SW480 (cell line): Measurements from ENCODE around the gene NBEA.
"Not testable (repeated sequence)": the region's sequence is repeated elsewhere in the genome, so short reads cannot be mapped to it uniquely, and the experiment has no call there.

Experiments
- DNase-seq: peaks from one replicate; pipeline ENCODE4 v3.0.0-alpha.2; 2016; ENCODE audit warnings: low spot score

NBEA gene

DNA sequence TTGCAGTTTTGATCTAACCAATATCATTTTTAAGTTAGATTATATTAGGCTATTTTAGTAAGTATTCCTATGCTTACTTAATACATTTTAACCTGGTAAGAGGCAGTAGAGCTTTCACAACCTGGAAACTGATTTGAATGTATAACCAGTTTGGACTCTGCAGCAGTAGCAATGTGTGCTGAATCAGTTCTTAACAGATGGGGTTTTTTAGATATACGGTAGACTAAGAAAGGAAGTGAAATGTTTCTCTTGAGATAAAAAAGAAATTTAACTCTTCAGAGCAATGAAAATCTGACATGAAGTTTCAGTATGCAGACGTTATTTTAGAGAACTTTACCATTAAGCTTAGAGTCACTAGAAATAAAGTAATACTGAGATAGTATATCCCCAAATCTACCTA, 2.7 kb downstream of the NBEA start:
- no peak for DNase-seq

DNA sequence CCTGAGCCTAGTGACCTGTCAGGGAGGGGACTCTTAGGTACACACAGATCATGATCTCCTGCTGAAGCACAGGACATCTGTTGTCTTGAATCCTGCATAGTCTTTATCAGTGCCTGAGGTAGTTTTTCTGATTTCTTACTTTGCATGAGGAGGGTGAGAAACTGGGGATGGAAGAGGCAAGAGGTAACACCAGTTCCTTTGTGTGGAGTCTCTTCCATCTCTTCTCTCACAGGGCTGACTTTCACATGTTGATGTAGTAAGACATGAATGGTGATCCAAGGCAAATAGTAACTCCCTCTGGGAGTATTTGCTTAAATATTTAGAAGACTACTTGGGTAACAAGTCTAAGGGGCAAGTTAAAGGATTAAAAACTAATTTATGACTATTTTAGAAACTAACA, 9.5 kb downstream of the NBEA start:
- no peak for DNase-seq

DNA sequence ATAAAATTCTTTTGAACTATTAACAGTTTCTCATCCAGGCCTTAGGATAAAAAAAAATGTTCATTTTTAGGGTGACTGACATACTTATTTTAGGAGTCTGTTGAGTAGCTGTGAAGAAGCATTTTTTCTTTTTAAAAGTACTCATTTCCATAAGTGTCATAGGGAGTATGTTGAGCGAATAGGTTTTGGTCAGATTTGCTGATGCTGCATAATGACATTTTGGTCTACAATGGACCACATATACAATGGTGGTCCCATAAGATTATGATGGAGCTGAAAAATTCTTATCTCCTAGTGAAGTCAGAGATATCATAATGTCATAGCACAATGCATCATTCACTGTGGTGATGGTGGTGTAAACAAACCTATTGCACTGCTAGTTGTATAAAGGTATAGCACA, 17.4 kb downstream of the NBEA start:
- no peak for DNase-seq

DNA sequence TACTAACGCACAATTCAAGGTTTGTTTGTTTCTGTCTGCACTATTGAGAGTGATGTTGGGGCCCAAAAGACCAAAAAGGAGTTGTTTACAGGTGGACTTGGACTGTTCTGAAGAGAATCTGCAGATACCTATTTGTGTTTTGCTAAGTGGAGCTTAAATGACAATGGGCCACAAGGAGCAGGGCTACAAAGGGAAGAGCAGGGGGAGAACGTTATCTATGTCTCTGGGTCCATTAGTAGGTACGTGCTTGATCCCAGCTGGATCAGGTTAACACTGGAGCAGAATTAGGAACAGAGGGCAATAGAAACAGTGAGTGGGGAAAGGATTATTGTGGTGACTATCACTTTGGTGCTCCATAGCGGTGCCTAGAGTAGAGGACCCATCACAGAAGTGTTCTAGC, 22.5 kb downstream of the NBEA start:
- DNase-seq, result no peak

DNA sequence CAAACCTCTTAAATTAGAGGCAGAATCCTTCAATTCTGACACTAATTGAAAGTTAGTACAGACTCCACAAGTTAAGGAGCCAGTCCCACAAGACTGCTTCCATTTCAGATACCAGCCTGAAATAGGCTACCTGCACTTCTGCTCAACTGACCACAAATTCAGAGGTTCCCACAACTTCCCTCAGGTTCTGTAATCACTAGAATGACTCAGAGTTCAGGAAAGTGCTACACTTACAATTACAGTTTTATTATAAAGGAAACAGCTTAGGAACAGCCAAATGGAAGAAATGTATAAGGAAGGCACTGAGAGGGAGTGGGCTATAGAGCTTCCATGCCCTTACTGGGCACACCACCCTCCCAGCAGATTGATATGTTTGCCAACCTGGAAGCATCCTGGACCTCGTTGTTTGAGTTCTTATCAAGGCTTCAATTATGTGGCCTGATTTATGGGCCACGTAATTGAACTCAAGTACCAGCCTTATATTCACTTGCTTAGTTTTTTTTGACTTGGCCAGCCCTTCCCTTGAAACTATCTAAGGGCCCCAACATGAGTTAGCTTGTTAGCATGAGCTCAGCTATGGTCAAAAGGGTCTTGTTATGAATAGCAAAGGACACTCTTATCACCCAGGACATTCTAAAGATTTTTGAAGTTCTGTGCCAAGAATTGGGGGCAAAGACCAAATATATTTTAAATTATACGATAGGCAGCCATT, 25.9 kb downstream of the NBEA start:
- no peak for DNase-seq

DNA sequence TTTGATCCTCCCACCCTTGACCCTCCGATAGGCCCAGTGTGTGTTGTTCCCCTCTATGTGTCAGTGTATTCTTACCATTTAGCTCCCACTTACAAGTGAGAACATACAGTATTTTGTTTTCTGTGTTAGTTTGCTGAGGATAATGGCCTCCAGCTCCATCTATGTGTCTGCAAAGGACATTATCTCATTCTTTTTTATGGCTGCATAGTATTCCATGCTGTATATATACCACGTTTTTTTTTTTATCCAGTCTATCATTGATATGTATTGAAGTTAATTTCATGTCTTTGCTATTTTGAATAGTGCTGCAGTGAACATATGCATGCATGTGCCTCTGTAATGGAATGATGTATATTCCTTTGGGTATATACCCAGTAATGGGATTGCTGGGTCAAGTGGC, 27.5 kb downstream of the NBEA start:
- DNase-seq, result not testable (repeated sequence)

DNA sequence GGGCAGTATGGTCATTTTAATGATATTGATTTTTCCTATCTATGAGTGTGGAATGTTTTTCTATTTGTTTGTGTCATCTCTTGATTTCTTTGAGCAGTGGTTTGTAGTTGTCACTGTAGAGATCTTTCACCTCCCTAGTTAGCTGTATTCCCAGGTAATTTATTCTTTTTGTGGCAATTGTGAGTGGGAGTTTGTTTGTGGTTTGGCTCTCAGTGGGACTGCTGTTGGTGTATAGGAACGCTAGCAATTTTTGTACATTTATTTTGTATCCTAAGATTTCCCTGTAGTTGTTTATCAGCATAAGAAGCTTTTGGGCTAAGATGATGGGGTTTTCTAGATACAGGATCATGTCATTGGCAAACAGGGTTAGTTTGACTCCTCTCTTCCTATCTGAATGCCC, 28.9 kb downstream of the NBEA start:
- DNase-seq, result no peak

DNA sequence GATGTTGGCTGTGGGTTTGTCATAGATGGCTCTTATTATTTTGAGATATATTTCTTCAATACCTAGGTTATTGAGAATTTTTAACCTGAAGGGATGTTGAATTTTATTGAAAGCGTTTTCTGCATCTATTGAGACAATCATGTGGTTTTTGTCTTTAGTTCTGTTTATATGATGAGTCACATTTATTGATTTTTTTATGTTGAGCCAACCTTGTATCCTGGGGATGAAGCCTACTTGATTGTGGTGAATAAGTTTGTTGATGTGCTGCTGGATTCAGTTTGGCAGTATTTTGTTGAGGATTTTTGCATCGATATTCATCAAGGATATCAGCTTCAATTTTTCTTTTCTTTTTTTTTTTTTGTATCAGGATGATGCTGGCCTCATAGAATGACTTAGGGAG, 29.4 kb downstream of the NBEA start:
- no peak for DNase-seq

DNA sequence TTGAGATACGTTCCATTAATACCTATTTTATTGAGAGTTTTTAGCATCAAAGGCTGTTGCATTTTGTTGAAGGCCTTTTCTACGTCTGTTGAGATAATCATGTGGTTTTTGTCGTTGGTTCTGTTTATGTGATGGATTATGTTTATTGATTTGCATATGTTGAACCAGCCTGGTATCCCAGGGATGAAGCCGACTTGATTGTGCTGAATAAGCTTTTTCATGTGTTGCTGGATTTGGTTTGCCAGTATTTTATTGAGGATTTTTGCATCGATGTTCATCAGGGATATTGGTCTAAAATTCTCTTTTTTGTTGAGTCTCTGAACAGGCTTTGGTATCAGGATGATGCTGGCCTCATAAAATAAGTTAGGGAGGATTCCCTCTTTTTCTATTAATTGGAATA, 43.1 kb downstream of the NBEA start:
- not testable (repeated sequence) for DNase-seq

DNA sequence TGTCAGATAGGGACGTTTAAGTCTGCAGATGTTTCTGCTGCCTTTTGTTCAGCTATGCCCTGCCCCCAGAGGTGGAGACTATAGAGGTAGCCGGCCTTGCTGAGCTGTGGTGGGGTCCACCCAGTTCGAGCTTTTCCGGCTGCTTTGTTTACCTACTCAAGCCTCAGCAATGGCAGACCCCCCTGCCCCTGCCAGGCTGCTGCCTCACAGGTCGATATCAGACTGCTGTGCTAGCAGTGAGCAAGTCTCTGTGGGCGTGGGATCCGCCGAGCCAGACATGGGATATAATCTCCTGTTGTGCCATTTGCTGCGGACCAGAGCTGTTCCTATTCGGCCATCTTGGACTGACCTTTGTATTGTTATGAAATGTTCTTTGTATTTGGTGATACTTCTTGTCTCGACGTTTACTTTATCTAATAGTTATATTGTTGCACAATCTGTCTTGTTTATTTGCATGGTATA, 46.3 kb downstream of the NBEA start:
- DNase-seq, result no peak

DNA sequence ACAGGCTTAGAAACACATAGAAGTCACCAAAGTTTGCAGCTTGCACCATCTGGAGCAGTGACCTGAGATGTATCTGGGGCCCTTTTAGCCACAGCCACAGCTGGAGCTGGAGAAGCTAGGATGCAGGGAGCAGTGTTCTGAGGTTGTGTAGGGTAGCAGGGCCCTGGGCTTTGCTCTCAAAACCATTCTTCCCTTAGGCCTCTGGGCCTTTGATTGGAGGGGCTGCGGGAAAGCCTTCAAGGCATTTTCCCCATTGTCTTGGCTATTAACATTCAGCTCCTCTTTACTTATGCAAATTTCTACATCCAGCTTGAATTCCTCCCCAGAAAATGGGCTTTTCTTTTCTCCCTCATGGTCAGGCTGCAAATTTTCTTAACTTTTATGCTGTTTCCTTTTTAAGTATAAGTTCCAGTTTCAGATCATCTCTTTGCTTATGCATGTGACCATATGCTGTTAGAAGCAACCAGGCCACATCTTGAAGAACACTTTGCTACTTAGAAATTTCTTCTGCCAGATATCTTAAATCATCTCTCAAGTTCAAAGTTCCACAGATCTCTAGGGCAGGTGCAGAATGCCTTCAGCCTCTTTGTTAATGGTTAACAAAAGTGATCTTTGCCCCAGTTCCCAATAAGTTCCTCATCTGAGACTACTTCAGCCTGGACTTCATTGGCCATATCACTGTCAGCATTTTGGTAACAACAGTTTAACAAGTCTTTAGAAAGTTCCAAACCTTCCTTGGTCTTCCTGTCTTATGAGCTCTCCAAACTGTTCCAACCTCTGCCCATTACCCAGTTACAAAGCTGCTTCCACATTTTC, 48.5 kb downstream of the NBEA start:
- DNase-seq, result no peak

DNA sequence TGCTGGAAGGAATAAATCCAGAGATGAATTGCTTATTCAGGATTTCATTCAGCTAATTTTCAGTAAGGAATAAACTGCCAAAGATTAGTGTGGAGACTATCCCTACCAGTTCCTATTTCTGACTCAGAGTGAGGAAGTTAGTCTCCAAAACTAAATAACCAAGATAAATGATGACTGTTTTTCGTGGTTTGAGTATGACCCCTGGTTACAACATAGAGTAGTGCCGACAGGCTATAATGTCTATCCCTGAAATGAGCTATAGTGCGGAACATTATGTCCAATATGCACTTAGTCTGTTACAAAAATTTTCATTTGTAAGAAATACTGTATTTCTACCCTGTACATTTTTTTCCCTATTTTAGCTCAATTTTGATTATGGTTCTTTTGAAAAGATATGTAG, 51.4 kb downstream of the NBEA start:
- no peak for DNase-seq

DNA sequence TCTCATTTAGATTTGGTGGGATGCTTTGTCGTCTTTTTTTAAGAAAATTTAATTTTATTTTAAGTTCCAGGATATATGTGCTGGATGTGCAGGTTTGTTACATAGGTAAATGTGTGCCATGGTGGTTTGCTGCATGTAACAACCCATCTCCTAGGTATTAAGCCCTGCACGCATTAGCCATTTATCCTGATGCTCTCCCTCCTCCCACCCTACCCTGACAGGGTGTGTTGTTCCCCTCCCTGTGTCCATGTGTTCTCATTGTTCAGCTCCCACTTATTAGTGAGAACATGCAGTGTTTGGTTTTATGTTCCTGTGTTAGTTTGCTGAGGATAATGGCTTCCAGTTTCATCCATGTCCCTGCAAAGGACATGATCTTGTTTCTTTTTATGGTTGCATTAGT, 61.7 kb downstream of the NBEA start:
- not testable (repeated sequence) for DNase-seq

DNA sequence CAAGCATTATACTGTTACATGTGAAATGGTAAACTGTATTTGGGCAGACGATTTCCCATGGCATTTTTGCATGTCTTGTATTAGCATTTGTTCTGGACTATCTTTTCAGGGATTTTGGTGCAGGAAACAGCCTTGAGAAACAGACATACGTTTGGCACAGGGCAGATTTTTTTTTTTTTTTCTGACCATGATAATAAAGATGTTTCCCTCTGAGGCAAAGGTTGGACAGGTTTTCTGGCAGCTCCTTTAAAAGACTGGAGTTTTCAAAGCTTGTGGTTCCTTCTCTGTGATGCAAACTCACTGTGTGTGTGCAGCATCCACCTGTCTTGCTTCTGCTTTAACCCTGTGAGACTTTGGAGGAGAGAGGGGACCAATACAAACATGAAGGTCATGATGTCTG, 63.0 kb downstream of the NBEA start:
- DNase-seq, result no peak

DNA sequence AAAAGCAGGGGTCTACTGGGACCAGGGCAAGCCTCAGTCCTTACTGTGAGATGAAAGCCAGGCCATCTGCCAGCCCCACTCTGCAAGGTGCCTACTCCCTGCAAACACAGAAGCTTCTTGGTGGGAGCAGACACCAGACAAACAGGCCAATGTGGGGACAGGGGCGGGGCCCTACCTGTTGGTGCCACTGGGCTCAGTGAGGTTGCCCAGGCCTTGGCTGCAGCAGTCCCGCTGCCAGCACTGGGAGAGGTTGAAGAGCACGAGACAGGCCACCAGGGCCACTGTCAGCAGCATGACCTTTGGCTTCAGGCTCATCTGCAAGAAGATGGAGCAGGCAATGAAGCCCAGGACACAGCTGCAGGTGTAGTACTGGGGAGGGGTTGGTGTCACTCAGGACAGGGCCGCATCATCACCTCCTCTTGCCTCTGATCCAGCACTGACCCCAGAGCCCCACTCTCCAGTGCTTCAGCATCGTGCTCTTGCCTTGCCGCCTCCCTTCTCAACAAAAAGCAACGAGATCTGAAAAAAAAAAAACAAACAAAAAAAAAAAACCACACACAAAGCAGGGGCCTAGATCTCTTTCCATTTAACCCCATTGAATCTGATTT, 72.6 kb downstream of the NBEA start:
- no peak for DNase-seq

DNA sequence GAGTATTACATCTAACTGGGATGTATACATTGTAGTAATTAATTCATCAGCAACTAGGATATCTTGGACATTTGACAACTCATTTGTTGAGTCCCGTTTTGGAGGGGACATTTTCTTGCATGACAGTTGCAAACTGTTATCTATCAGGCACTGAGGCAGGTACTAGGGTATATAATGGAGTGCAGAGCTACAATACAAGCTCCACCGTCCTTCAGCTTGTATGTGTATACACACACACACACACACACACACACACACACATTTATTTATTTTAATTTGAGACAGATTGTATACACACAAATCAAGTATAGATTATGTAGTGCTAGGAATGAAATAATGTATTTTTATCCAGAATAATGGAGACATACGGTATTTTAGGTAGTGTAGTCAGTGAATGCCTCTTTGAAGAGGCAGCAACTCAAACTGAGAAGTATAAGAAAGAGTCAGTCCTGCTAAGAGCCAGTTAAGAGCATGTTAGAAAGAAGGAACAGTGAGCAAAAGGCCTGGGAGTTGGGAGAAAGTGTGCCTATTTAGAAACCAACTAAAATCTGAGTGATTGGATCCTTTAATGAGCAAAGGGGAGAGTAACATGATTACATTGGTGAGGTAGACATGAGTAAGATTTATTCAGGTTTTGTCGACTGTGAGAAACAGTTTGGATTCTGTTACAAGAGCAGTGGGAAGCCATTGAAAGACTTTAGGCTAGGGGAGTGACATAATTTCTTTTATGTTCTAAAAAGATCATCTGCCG, 74.5 kb downstream of the NBEA start:
- no peak for DNase-seq

DNA sequence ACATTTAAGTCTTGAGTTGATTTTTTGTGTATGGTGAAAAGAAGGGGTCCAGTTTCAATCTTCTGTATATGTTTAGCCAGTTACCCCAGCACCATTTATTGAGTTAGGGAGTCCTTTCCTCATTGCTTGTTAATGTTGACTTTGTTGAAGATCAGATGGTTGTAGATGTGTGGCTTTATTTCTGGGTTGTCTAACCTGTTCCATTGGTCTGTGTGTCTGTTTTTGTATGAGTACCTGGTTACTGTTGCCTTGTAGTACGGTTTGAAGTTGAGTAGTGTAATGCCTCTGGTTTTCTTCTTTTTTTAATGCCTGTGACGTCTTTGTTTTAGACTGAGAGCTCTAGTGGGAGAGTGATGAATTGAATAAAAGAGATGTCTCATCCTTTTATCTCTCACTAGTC, 83.2 kb downstream of the NBEA start:
- no peak for DNase-seq

DNA sequence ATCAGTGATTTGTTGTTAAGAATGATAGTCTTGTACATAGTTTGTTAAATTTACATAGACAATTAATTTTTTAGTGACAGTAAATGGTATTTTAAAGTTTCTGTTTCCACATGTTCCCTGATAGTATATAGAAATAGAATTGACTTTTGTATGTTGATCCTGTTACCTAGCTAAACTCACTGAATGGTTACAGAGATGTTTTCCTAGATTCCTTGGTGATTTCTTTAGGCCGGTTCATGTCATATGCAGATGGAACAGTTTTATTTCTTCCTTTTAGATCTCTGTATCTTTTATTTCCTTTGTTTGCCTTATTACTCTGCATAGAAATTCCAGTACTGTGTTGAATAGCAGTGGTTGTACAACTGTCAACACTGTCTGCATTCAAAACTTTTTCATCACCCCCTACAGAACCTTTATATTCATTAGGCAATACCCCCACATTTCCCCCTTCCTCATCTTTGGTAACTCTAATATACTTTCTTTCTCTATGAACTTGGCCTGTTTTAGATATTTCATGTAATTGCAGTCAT, 86.3 kb downstream of the NBEA start:
- no peak for DNase-seq

DNA sequence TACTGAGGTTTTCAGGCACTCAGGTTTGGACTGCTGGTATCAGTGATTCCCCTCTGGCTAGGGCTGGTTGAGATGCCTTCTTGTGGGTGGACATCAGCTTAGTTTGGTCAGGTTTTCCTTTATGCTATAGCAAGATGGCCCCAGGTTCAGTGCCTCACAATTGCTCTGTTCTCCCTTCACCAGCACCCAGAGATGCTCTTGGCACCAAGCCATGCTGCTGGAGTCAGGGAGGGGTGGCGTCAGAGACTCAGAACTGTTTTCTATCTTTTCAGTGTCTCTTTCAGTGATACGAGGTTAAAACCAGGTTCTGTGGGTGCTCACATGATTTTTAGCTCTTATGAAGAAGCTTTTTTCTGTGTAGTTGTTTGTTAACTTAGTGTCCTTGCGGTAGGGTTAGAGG, 96.9 kb downstream of the NBEA start:
- DNase-seq, result no peak

DNA sequence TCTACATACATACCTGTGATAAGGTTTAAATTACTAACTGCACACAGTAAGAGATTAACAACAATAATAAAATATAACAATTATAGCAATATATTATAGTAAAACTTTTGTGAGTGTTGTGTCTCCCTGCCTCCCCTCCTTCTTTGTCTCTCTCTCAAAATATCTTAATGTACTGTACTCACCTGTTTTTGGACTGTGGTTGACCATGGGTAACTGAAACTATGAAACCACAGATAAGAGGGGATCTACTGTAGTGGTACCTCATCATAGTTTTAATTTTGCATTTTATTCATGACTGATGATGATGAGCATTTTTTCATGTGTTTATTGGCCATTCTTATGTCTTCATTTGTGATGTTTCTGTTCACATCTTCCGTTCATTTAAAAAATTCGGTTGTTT, 104.5 kb downstream of the NBEA start:
- DNase-seq, result no peak

DNA sequence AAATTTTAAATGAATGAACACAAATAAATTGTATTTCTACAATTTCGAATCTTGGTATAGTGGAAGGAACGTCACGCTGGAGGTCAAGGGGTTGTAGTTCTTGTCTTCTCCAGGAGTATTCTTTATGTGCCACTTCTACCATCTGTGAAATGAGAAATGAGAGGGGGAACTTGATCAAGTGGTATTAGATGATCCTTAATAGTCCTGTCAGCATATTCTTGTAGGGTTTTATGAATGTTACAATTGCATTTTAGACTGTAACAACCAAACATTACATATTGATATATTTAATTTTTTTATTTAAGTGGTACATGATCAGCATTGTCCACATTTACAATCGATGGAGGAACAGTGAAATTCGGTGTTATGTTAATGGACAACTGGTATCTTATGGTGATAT, 113.6 kb downstream of the NBEA start:
- DNase-seq, result no peak

DNA sequence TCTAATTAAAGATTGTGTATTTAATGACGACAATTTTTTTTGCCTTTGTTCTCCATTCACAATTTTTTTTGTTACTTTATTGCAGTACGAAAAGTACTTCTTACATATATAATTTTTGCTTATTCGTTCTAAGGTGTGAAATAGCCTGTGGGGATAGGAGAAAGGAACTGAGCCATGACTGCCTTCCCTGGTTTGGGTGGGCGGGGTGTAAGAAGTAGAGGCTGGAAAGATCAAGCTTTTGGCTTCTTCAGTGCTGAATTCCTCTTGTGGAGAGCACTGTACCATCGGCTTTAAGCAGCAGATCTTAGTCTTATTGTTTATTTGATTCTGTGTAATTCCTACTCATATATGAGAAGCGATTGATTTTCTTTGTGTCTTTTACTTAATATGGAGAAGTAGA, 115.8 kb downstream of the NBEA start:
- DNase-seq, result no peak
